ENCODE measurements around the gene RASA1. TPM values are rescaled to one million over a fixed set of nuclear protein-coding genes. Genes with fewer than 3 reads are reported as not detected.

The RASA1 gene
- total RNA-seq, 1 donor from 2014 or later: 22.6 TPM

DNA sequence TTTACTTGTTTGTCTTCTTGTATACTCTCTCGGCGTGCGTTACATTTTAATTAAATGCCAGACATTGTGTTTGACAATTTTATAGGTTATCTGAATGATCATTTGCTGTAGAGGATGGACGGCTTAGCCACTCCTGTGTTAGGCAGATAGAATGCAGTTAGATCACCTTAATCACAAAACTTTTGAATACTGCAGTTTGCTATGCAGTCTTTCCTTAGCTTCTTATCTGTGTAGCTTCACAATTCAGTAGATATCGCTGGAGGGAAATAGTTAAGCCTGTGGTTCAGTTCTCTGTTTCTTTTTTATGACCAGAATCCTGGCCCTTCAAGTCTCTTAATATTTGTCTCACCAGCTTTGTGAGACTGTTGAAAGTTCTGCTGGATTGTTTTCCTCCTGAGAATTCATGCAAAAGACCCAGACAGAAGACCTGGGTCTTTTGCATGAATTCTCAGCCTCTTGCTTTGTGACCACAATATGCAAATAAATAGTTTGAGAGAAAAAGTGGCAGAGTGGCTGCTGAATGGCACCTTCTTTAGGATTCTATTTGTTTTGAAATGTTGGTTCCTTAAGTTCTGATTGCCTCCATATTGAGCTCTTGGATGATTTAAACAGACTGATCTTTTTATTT is 40.2 kb downstream of the RASA1 start:
- TF ChIP-seq, protein P1, sequence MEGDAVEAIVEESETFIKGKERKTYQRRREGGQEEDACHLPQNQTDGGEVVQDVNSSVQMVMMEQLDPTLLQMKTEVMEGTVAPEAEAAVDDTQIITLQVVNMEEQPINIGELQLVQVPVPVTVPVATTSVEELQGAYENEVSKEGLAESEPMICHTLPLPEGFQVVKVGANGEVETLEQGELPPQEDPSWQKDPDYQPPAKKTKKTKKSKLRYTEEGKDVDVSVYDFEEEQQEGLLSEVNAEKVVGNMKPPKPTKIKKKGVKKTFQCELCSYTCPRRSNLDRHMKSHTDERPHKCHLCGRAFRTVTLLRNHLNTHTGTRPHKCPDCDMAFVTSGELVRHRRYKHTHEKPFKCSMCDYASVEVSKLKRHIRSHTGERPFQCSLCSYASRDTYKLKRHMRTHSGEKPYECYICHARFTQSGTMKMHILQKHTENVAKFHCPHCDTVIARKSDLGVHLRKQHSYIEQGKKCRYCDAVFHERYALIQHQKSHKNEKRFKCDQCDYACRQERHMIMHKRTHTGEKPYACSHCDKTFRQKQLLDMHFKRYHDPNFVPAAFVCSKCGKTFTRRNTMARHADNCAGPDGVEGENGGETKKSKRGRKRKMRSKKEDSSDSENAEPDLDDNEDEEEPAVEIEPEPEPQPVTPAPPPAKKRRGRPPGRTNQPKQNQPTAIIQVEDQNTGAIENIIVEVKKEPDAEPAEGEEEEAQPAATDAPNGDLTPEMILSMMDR (IDR thresholded peaks at IDR 0.05; ENCODE audit: insufficient read depth, low read length, severe bottlenecking): no peak

DNA sequence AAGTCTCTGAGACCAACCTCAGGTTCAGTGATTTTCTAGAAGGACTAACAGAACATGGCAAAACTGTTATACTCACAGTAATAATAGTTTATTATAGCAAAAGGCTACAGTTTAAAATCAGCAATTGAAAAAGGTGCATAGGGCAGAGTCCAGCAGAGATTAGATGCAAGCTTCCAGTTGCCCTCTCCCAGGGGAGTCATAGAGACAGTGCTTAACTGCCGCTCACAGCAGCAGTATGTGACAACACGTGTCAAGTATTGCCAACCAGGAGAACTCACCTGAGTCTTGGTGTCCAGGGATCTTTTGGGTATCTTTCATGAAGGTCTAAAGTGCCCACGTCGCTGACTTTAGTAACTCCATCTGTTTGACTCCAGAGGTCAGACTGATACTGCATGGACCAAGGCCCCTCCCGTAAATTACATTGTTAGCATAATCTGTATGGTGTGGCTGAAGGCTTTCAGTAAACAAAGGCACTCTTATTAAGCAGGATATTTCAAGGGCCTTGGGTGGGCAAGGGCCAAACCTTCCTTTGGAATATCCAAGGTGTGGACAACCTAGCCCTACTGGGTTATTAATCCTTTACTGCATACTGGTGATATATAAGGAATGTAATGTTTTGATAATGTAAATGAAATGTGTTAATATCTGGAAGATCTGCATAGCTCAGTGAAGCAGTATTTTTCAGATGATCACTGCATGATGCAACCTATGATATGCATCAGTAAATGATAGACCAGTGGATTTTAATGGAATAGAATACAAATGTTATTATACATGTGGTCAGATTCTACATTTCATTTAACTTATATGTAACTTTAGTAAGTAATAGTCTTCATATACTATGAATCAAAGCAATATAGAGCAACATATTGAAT is 44.0 kb downstream of the RASA1 start:
- no peak for FAIRE-seq

More for the DNA sequence above, 40.2 kb downstream of the RASA1 start:
- no peak for DNase-seq (ENCODE audit: low read depth)
- H3K4me3 ChIP-seq (ENCODE audit: low read depth, low read length): no peak overlapping the region
- peaks cover 1% of the 10 kb centered on the region for H3K36me3 ChIP-seq (ENCODE audit: control insufficient read depth, insufficient read depth, low read length)
- no peak for FAIRE-seq
- no peaks in the 10 kb centered on the region for H3K27me3 ChIP-seq (ENCODE audit: control insufficient read depth, insufficient read depth, low read length)

DNA sequence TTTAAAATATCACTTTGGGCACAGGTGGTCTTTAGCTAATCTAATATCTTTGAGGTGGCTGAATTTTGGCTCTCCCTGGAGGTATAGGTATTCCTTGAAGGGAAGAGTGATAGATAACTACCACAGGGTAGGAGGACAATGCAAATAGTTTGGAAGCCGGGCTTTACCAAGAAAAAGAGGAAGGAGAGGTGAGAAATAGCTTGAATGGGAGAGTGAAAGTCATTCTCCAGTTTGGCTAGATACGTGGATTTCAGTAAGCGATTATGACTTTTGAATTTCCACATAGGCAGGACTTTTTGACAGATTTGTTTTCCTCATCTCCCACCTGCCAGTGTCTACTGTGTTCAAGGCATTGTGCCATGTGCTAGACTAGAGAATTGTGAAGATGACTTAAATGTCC is 45.5 kb downstream of the RASA1 start:
- Histone ChIP-seq H3K27me3 (ENCODE audit: control insufficient read depth, insufficient read depth, low read length) (no peaks in the 10 kb centered on the region), H3K4me3 (ENCODE audit: low read depth, low read length) (no peak overlapping the region), H3K36me3 (ENCODE audit: control insufficient read depth, insufficient read depth, low read length) (no peaks in the 10 kb centered on the region)
- FAIRE-seq (no peak), DNase-seq (ENCODE audit: low read depth) (no peak)
- TF ChIP-seq, protein P1 (IDR thresholded peaks at IDR 0.05; ENCODE audit: insufficient read depth, low read length, severe bottlenecking): no peak

More for the DNA sequence above, 44.0 kb downstream of the RASA1 start:
- TF ChIP-seq, protein P1 (IDR thresholded peaks at IDR 0.05; ENCODE audit: insufficient read depth, low read length, severe bottlenecking): no peak
- H3K36me3 ChIP-seq (ENCODE audit: control insufficient read depth, insufficient read depth, low read length): no peaks in the 10 kb centered on the region
- no peak overlapping the region for H3K4me3 ChIP-seq (ENCODE audit: low read depth, low read length)
- no peaks in the 10 kb centered on the region for H3K27me3 ChIP-seq (ENCODE audit: control insufficient read depth, insufficient read depth, low read length)
- DNase-seq (ENCODE audit: low read depth): no peak

DNA sequence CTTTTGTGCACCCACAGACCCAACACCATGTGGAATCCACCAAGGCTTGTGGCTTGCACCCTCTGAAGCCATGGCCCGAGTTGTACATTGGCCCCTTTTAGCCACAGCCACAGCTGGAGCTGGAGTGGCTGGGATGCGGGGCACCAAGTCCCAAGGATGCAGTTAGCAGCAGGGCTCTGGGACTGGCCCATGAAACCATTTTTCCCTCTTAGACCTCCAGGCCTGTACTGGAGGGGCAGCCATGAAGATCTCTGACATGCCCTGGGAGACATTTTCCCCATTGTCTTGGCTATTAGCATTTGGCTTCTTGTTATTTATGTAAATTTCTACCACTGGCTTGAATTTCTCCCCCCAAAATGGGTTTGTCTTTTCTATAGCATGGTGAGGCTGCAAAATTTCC is 51.8 kb downstream of the RASA1 start:
- Histone ChIP-seq H3K4me3 (ENCODE audit: low read depth, low read length) (no peak overlapping the region), H3K36me3 (ENCODE audit: control insufficient read depth, insufficient read depth, low read length) (peaks cover 1% of the 10 kb centered on the region), H3K27me3 (ENCODE audit: control insufficient read depth, insufficient read depth, low read length) (no peaks in the 10 kb centered on the region)
- FAIRE-seq: no peak
- TF ChIP-seq, protein P1 (IDR thresholded peaks at IDR 0.05; ENCODE audit: insufficient read depth, low read length, severe bottlenecking): no peak
- no peak for DNase-seq (ENCODE audit: low read depth)

DNA sequence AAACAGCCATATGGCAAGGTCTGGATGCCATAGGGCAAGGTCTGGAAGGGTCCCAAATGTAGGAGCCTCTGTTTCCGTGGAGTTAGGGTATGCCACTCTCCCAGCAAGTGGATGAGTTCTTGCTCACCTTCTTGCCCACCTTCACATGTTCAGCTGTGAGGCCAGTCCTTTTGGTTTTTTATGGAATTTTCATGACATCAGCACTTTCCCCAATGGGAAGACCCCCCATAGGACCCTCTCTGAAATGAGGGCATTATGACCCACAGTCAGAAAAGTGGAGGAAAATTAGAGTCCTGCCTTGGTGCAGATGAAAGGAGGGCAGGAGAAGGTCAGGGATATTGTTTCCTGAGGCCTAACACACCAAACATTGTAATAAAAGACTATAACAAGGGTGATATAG is 53.9 kb downstream of the RASA1 start:
- no peak overlapping the region for H3K4me3 ChIP-seq (ENCODE audit: low read depth, low read length)
- no peaks in the 10 kb centered on the region for H3K27me3 ChIP-seq (ENCODE audit: control insufficient read depth, insufficient read depth, low read length)
- DNase-seq (ENCODE audit: low read depth) (no peak), FAIRE-seq (no peak)
- TF ChIP-seq, protein P1 (IDR thresholded peaks at IDR 0.05; ENCODE audit: insufficient read depth, low read length, severe bottlenecking): no peak
- peaks cover 1% of the 10 kb centered on the region for H3K36me3 ChIP-seq (ENCODE audit: control insufficient read depth, insufficient read depth, low read length)

Measured in bronchial epithelial cell (primary cell).